GM18526 (cell line): Measurements from ENCODE around the gene RGS12.

Experiments used
- POLR2A ChIP-seq: IDR thresholded peaks from 3 replicates; pipeline ENCODE4 v1.6.1; 2011; ENCODE audit not compliant: insufficient read length; ENCODE audit errors: extremely low read depth

RGS12 gene

DNA sequence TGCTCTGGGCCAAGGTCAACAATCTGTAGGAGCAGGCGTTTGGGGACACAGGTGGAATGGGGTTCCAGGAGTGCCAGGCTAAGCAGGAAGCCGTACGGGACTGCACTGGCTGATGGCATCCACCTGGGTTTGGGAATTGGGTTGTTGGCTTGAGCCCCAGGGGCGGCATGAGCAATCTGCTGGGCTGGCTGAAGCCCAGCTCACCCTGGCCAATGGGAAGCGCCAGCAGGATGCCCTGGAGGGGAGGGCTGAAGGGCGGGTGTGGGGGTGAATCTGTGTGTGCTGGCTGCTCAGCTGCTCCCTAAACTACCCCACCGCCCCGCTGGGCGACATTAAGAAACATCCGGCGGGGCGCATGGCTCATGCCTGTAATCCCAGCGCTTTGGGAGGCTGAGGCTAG lies 8.9 kb upstream of the RGS12 start:
- TF ChIP-seq POLR2A, result no peak

DNA sequence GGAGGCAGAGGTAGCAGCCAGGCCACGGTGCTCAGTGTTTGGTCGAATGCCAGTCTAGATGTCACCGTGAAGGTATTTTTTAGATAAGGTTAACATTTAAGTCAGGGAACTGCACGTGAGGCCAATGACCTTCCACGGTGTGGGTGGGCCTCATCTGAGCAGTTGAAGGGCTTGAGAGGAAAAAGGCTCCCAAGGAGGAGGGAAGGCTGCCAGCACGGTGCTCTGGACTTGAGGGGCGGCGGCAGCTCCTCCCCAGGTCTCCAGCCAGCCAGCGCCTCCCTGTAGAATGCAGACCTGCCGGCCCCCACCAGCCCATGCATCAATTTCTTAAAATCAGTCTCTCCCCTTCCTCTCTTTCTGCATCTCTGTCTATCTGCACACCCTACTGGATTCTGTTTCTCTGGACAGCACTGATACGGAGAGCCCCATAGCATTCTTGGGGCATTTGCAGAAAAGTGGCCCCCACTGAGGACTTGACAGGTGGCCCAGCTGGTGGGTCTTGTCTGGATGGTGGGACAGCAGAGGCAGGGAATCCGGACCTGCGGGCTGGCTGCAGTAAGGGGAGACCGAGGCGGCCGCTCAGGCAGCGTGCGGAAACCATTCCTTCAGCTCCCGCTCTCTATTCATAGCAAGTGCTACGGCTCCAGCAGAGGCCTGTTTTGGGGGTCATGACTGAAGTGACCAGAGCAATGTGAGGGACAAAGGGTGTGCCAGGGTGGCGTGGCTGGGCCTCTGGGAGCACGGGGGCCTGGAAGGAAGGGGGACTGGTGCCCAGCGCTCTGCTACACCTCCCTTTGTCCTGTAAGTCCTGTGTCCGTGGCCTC lies 7.9 kb upstream of the RGS12 start:
- TF ChIP-seq POLR2A, result no peak

DNA sequence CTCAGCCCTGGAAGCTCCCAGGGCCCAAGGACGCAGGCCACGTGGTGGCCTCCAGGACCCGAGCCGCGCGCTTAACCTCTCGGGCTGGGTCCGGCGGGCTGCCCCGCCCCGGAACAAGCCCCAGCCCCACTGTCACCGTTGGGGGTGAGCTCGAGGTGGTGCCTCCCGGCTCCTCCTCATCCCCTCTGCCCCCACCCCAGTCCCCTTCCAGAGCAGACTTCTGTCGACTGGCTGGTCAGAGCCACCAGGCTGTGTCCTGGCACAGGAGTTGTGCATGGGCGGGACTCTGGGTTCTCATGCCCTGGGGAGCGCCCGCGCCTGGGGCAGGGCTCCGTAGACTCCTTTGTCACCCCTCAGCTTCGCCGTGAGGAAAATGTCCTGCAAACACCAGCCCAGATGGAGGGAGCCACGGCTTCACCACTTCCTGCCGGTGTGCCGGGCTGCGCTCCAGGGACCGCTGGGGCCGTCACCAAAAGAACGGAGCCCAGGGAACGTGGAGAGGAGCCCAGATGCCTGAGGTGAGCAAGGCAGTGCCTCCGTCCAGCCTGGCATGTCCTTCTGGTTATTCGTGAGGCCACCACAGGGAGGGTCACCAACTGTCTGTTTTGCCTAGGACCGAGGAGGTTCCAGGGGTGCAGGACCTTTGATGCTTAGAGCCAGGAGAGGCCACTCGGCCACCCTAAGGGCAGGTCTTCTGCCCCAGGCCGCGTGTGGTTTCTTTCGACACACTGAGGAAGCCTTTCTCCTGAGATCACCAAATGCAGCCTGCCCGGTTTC lies 7.1 kb upstream of the RGS12 start:
- no peak for TF ChIP-seq POLR2A

DNA sequence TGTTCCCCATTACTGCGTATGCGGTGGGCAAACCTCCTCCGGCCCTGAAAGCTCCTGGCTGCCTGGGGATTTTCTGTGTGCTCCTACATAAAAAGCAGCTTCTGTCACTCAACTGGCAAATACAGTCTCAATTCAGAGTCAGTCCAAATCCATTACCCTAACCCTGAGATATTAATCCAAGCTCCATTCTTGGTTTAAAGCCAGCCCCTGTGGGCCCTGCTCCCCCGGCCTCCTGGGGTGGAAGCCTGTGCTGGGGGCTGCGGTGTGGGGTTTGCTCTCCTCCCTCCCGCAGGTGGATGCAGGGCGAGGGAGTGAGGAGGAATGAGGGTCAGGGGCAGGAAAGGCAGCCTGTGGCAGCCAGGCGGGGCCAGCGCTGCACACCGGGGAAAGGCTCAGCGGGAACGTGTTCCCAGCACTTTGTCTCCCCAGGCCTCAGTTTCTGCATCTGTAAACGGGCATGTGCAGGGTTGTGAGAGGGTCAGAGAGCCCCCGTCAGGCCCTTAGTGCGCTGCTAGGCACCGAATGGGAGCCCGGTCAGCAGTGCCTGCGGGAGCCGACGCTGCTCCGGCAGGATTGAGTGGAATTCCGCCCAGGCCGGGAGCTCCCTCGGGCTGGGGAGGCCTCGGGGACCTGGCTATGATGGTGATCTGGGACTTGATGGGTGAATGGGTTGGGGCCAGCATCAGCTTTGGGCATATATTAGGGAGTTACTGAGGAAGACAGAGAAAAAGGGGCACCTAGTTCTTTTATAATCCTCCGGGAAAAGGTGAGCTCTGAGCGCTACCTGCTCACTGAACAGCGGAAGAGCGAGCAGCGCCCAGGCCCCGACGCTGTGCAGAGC lies 6.3 kb upstream of the RGS12 start:
- no peak for TF ChIP-seq POLR2A

DNA sequence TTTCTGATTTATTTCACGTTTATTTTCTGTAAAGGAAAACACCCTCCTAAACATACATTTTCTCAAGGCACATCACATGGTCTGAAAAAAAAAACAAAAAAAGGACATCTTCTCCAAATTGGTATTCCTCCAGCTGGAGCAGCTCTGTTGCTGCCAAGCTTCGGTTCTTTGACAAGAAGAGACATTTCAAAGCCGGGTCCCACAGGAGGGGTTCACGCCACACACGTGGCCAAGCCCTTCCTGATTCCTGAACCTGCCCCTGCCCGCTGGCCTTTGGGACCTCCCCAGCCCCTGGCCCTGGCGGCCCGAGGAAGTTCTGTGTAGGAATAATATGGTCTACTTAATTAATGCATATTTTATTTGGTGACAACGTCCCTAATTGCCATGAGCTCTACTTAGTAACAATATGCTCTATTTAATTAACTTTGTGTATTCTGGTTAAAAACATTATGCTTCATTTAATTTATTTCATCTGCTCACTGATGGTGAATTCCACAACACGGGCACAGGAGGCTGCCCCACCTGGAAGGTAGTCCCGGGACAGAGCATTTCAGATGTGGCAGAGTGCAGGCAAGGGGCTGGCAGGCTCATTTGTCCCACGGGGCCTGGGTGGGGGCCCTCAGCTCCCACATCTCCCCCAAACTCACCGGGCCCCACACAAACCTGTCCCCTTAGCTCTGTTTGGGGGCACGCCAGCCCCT lies 5.4 kb upstream of the RGS12 start:
- no peak for TF ChIP-seq POLR2A

DNA sequence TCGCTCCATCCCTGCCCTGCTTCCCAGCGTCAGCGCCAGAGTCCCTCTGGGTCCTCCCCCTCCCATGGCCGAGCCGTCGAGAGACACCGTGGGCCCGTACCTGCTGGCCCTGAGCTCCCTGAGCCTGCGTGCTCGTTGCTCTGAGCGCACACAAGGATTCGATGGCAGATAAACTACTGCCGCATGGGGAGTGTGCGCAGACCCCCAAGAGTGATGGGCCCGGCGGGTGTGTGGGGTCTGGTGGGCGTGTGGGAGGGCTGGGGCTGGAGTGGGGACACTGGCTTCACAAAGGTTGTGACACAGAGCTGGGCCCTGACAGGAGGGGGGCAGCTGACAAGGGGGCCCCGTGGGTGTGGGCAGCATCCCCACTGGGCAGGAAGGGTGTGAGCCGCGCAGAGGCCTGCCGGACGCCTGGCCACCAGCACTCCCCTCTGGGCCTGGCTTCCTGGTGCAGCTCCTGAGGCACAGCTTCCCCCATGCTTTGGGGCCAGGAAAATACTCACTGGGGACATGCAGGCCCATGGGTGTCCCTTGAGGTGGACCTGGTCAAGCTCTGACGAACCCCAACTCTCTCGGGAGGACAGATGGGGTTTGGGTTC lies 4.8 kb upstream of the RGS12 start:
- TF ChIP-seq POLR2A, result no peak

DNA sequence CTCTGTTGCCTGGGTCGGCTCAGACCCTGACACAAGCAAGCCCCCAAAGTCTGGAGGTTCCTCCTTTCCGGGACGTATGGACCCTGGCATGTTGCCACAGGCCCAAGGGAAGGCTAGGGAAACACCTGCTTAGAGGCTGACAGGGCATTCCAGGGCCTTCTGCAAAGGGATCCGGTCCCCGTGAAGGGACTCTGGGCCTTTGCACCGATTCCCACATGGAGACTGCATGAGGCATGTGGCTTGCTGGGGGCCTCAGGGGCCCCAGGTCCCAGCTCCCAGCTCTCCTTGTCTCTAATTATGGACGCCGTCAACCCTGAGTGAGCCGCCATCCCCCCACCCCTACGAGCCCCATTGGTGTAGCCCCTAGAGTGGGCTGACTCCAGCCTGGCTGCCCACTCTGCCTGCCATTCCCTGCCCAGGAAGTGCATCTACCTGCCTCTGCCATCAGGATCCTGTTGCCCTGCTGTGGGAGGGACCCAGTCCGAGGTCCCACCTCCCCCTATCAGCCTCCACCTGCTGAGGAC lies 4.2 kb upstream of the RGS12 start:
- no peak for TF ChIP-seq POLR2A

DNA sequence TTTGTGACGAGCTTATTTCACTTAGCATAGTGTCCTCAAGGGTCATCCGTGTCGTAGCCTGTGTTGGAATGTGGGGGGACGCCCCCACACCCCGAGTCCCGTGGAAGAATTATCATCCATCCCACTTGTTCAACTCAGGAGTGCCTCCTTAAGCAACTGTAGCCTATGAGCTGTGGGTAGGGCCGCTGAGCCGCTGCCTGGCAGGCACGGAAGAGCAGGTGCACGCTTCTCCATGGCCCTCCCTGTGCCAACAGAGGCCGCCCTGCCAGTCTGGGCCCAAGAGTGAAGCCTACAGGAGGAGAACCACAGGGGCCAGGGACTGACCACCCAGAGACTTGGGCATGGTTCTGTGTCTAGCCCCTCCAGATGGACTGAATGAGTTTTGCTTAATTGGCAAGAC lies 2.3 kb upstream of the RGS12 start:
- no peak for TF ChIP-seq POLR2A

DNA sequence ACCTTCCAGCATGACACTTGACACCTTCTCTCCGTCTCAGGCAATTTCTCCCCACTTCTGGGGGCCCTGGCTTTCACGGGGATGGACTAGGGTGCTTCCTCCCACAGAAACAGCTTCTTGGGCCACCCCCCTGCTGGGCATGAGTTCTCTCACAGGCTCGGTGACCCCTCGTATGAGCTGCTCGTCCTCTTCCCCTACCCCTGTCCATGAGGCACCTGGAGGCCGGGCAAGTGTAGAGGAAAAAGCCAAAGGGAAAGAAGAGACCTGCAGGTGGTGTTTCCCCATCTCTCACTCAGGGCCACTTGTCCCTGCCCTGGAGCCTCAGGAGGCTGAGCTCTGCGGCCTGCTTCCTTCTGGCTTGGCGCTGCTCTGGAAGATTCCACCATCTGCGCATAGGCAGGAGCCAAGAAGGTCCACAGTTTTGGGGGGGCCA lies 1.9 kb upstream of the RGS12 start:
- no peak for TF ChIP-seq POLR2A

DNA sequence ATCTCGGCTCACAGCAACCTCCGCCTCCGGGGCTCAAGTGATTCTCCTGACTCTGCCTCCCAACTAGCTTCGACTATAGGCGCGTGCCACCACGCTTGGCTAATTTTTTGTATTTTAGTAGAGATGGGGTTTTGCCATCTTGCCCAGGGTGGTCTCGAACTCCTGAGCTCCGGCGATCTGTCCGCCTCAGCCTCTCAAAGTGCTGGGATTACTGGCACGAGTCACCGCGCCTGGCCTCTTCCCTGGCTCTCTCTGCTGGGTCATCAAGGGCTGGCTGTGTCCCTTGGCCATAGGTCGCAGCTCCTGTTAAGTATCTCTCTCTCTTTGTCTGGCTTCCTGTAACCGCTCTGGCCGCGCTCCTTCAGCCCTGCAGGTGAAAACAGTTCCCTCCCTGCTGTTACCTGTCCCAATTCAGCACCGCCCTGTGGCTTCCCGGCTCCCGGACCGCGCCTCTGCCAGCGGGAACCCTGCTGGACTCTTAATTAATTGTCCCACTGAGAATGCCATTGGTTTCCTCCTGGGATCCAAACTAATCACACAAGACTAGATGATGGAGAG lies 1.3 kb upstream of the RGS12 start:
- TF ChIP-seq POLR2A, result no peak

DNA sequence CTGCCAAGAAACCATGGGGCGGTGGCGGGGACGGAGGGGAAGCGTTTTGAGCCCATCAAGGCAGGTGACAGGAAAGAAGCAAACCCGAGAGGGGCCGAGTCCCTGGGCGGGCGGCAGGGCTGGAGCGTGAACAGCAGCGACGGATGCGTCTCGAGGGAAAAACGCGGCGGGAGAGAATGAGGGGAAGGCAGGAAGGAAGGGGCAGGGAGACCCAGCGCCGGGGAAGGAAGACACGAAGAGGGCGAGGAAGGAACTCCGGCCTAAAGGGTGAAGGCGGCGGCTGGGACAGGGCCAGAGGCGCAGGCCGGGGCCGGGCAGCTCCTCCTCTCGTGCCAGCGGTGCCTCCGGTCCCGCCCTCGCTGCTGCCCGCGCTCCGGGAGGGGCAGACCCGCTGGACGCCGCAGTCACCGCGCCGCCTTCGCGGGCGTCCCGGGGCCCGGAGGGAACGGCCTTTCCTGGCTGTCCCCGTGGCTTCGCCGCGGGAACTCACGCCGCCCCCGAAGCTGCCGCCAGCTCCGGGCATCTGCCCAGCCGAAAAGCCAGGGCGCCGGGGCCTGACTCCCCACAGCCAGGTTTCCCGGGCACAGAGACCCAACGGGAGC lies 751 bp upstream of the RGS12 start:
- TF ChIP-seq POLR2A, result no peak

DNA sequence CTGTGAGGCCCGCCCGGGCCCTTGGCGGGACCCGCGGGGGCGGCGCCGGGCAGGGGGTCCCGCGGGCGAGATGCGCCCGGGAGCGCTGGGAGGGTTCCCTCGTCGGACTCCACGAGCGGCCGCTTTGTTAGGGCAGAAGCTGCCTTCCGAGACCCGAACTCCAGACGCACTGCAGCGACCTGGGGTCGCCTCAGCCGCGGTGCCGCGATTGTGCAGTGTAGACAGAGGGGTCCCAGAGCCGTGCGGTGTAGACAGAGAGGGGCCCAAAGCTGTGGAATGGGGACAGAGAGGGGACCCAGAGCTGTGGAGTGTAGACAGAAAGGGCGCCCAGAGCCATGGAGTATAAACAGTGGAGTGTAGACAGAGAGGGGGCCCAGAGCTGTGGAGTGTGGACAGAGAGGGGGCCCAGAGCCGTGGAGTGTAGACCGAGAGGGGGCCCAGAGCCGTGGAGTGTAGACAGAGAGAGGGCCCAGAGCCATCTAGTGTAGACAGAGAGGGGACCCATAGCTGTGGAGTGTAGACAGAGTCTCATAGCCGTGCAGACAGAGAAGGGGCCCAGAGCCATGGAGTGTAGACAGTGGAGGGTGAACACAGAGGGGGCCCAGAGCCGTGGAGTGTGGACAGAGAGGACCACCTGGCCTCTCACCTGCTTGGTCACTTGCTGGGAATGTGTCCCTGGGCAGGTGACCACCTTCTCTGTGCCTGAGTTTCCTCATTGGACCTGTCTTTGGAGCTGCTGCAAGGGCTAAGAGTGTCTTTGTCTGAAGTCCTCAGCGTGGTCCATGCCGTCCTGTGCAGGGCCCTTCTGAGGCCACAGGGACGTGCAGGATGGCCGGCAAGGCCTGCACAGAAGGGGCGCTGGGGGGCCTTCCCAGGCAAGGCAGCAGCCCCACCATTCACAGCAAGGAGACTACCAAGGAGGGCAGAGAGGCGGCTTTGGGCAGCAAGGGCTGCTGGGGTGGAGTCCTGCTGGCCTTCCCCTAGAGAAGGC lies 875 bp downstream of the RGS12 start:
- TF ChIP-seq POLR2A, result no peak
